Measurements from ENCODE around the gene CREB5.

Gene CREB5

DNA sequence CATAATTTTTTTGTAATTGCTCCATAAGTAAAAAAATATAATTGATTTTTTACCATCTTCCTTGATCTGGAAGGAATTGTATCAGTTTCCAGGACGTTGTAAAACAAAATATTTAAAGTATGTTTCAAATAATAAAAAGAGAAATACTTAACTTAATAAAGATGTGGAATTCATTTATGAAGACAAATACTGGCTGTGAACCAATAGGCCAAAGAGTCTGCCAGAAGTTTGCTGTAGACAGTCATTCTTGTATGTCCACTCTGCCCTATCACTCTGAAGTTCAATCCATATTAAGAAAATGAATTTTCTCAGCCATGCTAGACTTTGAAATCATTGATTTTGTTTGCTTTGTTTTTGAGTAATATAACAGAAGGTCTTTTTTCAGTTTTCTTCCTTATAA is 289.4 kb downstream of the CREB5 start:
- H3K27ac ChIP-seq = no peak overlapping the region
- H4K20me1 ChIP-seq (ENCODE audit: insufficient read depth) = no peaks in the 10 kb centered on the region
- no peaks in the 10 kb centered on the region for H3K79me2 ChIP-seq (ENCODE audit: insufficient read depth, low read depth)
- no peak overlapping the region for H3K9ac ChIP-seq
- no peaks in the 10 kb centered on the region for H3K27me3 ChIP-seq (ENCODE audit: insufficient read depth, low read depth)
- no peak overlapping the region for H3K4me3 ChIP-seq (IDR thresholded peaks at IDR 0.05; ENCODE audit: insufficient read depth, low read depth, low read length)
- no peaks in the 10 kb centered on the region for H3K36me3 ChIP-seq (ENCODE audit: insufficient read depth)
- TF ChIP-seq, protein P1, sequence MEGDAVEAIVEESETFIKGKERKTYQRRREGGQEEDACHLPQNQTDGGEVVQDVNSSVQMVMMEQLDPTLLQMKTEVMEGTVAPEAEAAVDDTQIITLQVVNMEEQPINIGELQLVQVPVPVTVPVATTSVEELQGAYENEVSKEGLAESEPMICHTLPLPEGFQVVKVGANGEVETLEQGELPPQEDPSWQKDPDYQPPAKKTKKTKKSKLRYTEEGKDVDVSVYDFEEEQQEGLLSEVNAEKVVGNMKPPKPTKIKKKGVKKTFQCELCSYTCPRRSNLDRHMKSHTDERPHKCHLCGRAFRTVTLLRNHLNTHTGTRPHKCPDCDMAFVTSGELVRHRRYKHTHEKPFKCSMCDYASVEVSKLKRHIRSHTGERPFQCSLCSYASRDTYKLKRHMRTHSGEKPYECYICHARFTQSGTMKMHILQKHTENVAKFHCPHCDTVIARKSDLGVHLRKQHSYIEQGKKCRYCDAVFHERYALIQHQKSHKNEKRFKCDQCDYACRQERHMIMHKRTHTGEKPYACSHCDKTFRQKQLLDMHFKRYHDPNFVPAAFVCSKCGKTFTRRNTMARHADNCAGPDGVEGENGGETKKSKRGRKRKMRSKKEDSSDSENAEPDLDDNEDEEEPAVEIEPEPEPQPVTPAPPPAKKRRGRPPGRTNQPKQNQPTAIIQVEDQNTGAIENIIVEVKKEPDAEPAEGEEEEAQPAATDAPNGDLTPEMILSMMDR (conservative IDR thresholded peaks at IDR 0.05; ENCODE audit: low read depth, low read length) = no peak
- no peak overlapping the region for H3K4me2 ChIP-seq
- H3K4me1 ChIP-seq (ENCODE audit: low read depth, poor library complexity, severe bottlenecking) = peaks cover 5% of the 10 kb centered on the region
- H2AFZ ChIP-seq (ENCODE audit: low read depth) = no peak overlapping the region

DNA sequence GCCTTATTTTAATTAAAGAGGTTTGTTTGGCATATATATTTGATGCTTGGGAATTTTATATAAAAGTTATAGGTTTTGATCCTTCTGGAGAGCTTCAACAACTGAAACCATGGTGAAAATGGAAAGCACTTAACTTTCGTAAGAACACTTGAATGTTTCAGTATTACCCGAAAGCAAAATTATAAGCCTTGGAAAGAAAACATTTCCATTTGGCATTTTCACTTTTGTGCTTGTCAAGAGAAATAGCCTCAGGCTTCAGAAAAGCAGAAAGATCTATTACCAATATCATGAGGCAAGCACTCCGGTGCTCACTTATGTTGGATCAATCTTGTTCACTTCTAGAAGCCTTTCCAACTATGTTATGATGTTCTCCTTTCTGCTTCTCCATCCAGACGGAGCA is 289.9 kb downstream of the CREB5 start:
- Histone ChIP-seq H3K4me1 (ENCODE audit: low read depth, poor library complexity, severe bottlenecking) (peaks cover 5% of the 10 kb centered on the region), H3K27ac (no peak overlapping the region), H4K20me1 (ENCODE audit: insufficient read depth) (no peaks in the 10 kb centered on the region), H3K36me3 (ENCODE audit: insufficient read depth) (no peaks in the 10 kb centered on the region), H3K4me3 (IDR thresholded peaks at IDR 0.05; ENCODE audit: insufficient read depth, low read depth, low read length) (no peak overlapping the region), H3K9ac (no peak overlapping the region), H2AFZ (ENCODE audit: low read depth) (no peak overlapping the region), H3K27me3 (ENCODE audit: insufficient read depth, low read depth) (no peaks in the 10 kb centered on the region), H3K79me2 (ENCODE audit: insufficient read depth, low read depth) (no peaks in the 10 kb centered on the region), H3K4me2 (no peak overlapping the region)
- TF ChIP-seq, protein P1 (conservative IDR thresholded peaks at IDR 0.05; ENCODE audit: low read depth, low read length) = no peak

DNA sequence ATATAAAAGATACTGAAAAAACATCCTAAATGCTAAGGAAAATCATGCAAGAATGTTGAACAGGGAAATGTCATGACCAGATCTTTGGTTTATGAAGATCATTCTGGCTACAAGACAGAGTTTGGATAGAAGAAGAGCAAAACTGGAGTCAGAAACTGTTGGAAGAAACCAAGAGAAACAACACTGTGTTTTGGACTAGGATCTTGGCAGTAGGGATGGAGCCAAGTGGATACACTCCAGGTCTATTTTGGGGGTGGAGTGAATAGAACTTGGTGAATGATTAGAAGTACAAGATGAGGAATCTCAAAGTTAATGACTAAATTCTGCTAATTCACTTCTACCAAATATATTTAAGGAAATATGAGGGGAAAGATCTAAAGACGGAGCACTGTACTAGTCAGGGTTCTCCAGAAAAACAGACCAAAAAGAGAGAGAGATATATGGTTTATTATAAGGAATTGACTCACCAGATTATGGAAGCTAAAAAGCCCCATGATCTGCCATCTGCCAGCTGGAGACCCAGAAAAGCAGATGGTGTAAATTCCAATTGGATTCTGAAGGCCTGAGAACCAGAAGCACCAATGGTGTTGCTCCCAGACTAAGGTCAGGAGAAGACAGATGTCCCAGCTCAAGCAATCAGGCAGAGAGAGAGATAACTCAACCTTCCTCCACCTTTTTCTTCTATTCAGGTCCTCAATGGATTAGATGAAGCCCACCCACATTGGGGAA is 290.9 kb downstream of the CREB5 start:
- no peaks in the 10 kb centered on the region for H4K20me1 ChIP-seq (ENCODE audit: insufficient read depth)
- TF ChIP-seq, protein P1 (conservative IDR thresholded peaks at IDR 0.05; ENCODE audit: low read depth, low read length) = no peak

DNA sequence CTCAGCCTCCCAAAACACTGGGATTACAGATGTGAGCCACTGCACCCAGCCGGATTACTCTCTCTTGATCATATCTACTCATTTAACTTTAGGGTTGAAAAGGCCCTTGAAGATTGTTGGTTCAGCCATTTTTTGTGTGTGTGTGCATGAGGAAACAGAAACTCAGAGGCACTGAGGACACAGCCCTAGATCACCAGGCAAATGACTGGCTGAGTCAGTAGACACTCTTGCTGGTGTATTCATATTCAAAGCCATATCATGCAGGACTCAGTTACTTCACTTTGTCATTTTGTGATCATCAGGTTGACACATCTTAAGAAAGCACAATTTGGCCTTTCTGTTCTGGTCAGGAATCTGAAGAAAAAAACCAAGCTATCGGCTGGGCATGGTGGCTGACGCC is 292.4 kb downstream of the CREB5 start:
- H3K79me2 ChIP-seq (ENCODE audit: insufficient read depth, low read depth) = no peaks in the 10 kb centered on the region
- TF ChIP-seq, protein P1 (conservative IDR thresholded peaks at IDR 0.05; ENCODE audit: low read depth, low read length) = no peak
- no peak overlapping the region for H3K4me3 ChIP-seq (IDR thresholded peaks at IDR 0.05; ENCODE audit: insufficient read depth, low read depth, low read length)
- H3K4me2 ChIP-seq = no peak overlapping the region
- no peaks in the 10 kb centered on the region for H3K36me3 ChIP-seq (ENCODE audit: insufficient read depth)
- H3K27ac ChIP-seq = no peak overlapping the region
- H3K9ac ChIP-seq = no peak overlapping the region
- H3K27me3 ChIP-seq (ENCODE audit: insufficient read depth, low read depth) = no peaks in the 10 kb centered on the region
- no peak overlapping the region for H2AFZ ChIP-seq (ENCODE audit: low read depth)
- H4K20me1 ChIP-seq (ENCODE audit: insufficient read depth) = no peaks in the 10 kb centered on the region
- peaks cover 5% of the 10 kb centered on the region for H3K4me1 ChIP-seq (ENCODE audit: low read depth, poor library complexity, severe bottlenecking)

More for the DNA sequence above, 290.9 kb downstream of the CREB5 start:
- Histone ChIP-seq H3K4me1 (ENCODE audit: low read depth, poor library complexity, severe bottlenecking) (peaks cover 5% of the 10 kb centered on the region), H3K27ac (no peak overlapping the region), H3K27me3 (ENCODE audit: insufficient read depth, low read depth) (no peaks in the 10 kb centered on the region), H3K4me2 (no peak overlapping the region), H3K79me2 (ENCODE audit: insufficient read depth, low read depth) (no peaks in the 10 kb centered on the region), H3K9ac (no peak overlapping the region), H3K4me3 (IDR thresholded peaks at IDR 0.05; ENCODE audit: insufficient read depth, low read depth, low read length) (no peak overlapping the region), H3K36me3 (ENCODE audit: insufficient read depth) (no peaks in the 10 kb centered on the region), H2AFZ (ENCODE audit: low read depth) (no peak overlapping the region)
